Measurements from ENCODE around the gene SGTA.
A peak's percentile ranks its signal among the peaks of the same experiment; 100 is the strongest.
"Not testable (repeated sequence)": the region's sequence is repeated elsewhere in the genome, so short reads cannot be mapped to it uniquely, and the experiment has no call there.

SGTA gene

GRCh38 chr19:2820112-2820702 lies 37.1 kb upstream of the SGTA start:
- DNase-seq (ENCODE audit: insufficient read length, low spot score) (peak; percentile 14), FAIRE-seq (no peak)
- TF ChIP-seq CTCF (IDR thresholded peaks at IDR 0.05; ENCODE audit: insufficient read depth, missing control alignments): no peak

- DNase-seq (ENCODE audit: insufficient read length, low spot score) (peak; percentile 96), FAIRE-seq (no peak)
- TF ChIP-seq CTCF (IDR thresholded peaks at IDR 0.05; ENCODE audit: insufficient read depth, missing control alignments): peak; percentile 68
Observed at GRCh38 chr19:2819540-2820111, 36.6 kb upstream of the SGTA start, which contains the start of gene ZNF554. ZNF554 (plus strand) TSS chr19:2819868; CDS start chr19:2820072, 204 bp downstream.

GRCh38 chr19:2817237-2817829 lies 34.3 kb upstream of the SGTA start:
- not testable (repeated sequence) for FAIRE-seq; DNase-seq (ENCODE audit: insufficient read length, low spot score)

- TF ChIP-seq CTCF (IDR thresholded peaks at IDR 0.05; ENCODE audit: insufficient read depth, missing control alignments): no peak
- FAIRE-seq (no peak), DNase-seq (ENCODE audit: insufficient read length, low spot score) (no peak)
Observed at GRCh38 chr19:2816641-2817040, 33.6 kb upstream of the SGTA start.

GRCh38 chr19:2815923-2816322 lies 32.9 kb upstream of the SGTA start:
- FAIRE-seq (no peak), DNase-seq (ENCODE audit: insufficient read length, low spot score) (no peak)
- no peak for TF ChIP-seq CTCF (IDR thresholded peaks at IDR 0.05; ENCODE audit: insufficient read depth, missing control alignments)

- peak; percentile 23 for DNase-seq (ENCODE audit: insufficient read length, low spot score)
- FAIRE-seq: no peak
- no peak for TF ChIP-seq CTCF (IDR thresholded peaks at IDR 0.05; ENCODE audit: insufficient read depth, missing control alignments)
Observed at GRCh38 chr19:2815191-2815614, 32.1 kb upstream of the SGTA start.

GRCh38 chr19:2814426-2814825 lies 31.4 kb upstream of the SGTA start:
- no peak for FAIRE-seq
- TF ChIP-seq CTCF (IDR thresholded peaks at IDR 0.05; ENCODE audit: insufficient read depth, missing control alignments): no peak
- DNase-seq (ENCODE audit: insufficient read length, low spot score): peak; percentile 18

All from D721Med (cell line).